Measurements from ENCODE around the gene HELZ2.

HELZ2 gene

DNA sequence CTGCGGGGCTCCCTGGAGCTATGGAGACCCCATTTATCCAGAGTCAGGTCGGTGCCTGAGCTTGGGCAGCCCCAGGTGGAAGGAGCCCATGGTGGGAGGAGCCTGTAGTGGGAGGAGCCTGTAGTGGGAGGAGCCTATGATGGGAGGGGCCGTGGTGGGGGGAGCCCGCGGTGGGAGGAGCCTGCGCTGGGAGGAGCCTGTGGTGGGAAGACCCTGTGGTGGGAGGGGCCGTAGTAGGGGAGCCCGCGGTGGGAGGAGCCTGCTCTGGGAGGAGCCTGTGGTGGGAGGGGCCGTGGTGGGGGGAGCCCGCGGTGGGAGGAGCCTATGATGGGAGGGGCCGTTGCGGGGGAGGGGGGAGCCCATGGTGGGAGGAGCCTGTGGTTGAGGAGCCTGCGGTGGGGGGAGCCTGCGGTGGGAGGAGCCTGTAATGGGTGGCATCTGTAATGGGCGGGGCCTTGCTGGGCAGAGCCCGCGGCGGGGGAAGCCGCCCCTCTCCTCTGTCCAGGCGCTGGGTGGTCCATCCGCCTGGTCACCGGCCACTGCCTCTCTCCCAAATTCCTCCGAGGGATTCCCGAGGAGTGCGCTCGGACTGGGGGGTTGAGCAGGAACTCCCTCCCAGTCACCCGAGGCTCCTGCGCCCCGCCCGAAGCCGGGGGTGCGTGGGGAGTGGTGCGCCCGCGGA, 20.6 kb downstream of the HELZ2 start:
- in situ Hi-C loops (cut with HindIII; ENCODE audit: low sequenced_read_pairs) = no loop called here
- peak; percentile 84 for DNase-seq (ENCODE audit: low read depth, low spot score)
- TF ChIP-seq, protein P1, sequence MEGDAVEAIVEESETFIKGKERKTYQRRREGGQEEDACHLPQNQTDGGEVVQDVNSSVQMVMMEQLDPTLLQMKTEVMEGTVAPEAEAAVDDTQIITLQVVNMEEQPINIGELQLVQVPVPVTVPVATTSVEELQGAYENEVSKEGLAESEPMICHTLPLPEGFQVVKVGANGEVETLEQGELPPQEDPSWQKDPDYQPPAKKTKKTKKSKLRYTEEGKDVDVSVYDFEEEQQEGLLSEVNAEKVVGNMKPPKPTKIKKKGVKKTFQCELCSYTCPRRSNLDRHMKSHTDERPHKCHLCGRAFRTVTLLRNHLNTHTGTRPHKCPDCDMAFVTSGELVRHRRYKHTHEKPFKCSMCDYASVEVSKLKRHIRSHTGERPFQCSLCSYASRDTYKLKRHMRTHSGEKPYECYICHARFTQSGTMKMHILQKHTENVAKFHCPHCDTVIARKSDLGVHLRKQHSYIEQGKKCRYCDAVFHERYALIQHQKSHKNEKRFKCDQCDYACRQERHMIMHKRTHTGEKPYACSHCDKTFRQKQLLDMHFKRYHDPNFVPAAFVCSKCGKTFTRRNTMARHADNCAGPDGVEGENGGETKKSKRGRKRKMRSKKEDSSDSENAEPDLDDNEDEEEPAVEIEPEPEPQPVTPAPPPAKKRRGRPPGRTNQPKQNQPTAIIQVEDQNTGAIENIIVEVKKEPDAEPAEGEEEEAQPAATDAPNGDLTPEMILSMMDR (IDR thresholded peaks at IDR 0.05; ENCODE audit: low read depth, low read length) = no peak
- H3K4me3 ChIP-seq (ENCODE audit: low read depth, low read length) = peak overlapping the region; percentile 47

DNA sequence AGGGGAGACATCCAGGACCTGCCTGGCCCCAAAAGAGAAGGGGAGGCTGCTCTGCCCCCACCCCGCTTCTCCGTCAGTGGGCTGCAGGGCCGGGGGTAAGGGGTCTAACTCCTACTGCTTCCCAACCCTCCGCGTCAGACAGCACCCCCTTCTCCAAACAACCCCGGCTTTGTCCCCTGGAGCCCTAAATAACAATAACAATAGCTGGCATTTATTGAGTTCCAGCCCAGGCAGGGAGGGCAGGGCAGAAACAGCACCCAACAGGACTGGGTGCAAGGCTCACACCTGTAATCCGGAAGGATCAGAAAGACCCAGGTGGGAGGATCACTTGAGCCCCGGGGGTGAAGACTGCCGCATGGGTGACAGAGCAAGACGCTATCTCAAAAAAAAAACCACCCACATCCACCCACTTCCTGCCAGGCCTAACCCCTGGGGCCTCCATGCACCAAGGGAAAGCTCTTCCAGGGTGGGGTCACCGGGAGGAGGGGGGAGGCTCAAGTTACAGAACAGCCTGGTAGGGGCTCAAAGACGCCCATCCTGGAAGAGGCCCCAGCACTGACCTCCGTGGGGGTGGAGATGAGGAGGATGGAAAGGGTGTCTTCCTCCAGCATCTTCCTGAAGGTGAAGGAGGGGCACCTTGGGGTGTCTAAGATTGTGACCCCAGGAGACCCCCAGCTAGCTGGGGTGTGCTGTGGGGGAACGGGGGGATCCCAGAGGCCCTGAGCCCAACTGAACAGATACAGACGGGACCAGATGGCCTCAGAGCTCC, 21.4 kb downstream of the HELZ2 start:
- no peak overlapping the region for H3K4me3 ChIP-seq (ENCODE audit: low read depth, low read length)

DNA sequence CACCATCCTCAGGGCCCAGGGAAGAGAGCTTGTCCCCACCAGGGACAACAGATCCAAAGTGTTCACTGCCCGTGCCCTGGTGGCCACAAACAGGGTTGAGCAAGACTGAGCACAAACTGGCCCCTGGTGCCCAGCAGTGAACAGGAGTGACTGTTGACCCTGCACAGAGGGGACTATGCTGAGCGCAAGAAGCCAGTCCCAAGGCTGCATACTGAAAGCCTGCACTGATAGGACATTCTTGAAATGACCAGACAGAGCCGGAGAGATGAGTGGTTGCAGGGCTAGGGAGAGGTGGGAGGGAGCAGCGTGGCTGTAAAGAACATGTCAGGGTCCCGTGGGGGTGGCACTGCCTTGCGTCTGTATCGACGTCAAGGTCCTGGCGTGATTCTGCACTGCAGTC, 23.0 kb downstream of the HELZ2 start:
- in situ Hi-C loops (cut with HindIII; ENCODE audit: low sequenced_read_pairs) = no loop called here
- DNase-seq (ENCODE audit: low read depth, low spot score) = no peak
- H3K4me3 ChIP-seq (ENCODE audit: low read depth, low read length) = no peak overlapping the region
- TF ChIP-seq, protein P1 (IDR thresholded peaks at IDR 0.05; ENCODE audit: low read depth, low read length) = no peak

More for the DNA sequence above, 21.4 kb downstream of the HELZ2 start:
- in situ Hi-C loops (cut with HindIII; ENCODE audit: low sequenced_read_pairs) = no loop called here
- no peak for DNase-seq (ENCODE audit: low read depth, low spot score)
- TF ChIP-seq, protein P1 (IDR thresholded peaks at IDR 0.05; ENCODE audit: low read depth, low read length) = no peak

DNA sequence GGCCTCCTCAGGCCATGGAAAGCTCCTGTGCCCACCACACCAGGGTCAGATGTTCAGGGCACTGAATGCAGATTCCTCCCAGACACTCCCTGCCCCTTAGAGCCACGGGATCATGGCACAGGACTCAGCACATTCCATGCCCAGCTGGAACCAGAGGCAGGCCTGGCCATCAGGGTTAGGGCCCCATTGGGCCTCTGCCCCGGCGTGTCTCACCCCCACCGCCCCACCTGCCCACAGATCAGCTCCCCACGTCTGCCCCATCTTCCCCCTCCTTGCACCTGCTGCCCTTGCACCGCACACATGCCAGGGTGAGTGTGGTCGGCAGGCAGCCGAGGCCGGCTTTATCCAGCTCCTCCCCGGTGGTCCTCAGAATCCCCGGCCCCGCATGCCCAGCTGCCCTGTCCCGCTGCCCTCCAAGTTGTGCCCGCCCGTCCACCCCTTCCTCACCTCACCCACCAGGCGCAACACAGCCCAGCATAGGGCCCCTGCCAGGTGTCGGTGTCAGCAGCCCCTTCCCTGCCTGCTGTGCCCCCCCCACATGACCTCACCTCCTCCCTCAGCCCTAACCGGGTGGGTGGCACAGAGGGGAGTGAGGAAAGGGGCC, 24.3 kb downstream of the HELZ2 start:
- in situ Hi-C loops (cut with HindIII; ENCODE audit: low sequenced_read_pairs) = no loop called here
- no peak for DNase-seq (ENCODE audit: low read depth, low spot score)
- TF ChIP-seq, protein P1 (IDR thresholded peaks at IDR 0.05; ENCODE audit: low read depth, low read length) = no peak
- H3K4me3 ChIP-seq (ENCODE audit: low read depth, low read length) = no peak overlapping the region

DNA sequence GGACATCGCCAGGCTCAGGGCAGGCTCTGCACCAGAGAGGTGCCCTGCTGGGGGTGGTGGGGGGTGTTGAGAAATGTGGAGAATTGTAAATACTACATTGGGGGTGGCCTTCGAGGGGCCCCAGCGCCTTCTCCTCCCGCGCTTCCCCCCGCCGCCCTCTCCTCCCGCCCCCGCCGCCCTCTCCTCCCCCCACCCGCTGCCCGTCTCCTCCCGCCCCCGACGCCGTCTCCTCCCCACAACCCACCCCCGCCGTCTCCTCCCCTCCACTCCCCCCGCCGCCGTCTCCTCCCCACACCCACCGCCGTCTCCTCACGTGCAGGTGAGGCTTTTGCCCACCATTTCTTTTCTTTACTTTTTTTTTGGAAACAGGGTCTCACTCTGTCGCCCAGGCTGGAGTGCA, 25.0 kb downstream of the HELZ2 start:
- TF ChIP-seq, protein P1 (IDR thresholded peaks at IDR 0.05; ENCODE audit: low read depth, low read length) = no peak
- in situ Hi-C loops (cut with HindIII; ENCODE audit: low sequenced_read_pairs) = no loop called here
- no peak overlapping the region for H3K4me3 ChIP-seq (ENCODE audit: low read depth, low read length)
- no peak for DNase-seq (ENCODE audit: low read depth, low spot score)

DNA sequence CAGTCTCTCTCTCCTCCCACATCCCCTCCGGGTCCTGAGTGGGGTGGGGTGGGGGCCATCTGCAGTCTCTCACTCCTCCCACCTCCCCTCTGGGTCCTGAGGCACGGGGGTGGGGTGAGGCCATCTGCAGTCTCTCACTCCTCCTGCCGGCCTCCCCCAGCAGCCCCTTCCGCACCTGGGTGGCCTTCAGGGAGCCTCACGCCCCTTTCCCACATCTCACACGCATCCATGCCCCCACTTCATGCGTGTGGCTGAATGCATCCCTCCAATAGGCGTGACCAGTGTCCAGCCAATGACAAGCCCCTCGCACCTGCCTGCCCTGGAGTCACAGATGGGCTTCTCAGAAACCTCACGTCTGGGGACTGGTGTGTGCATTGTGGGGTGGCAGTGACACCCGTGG, 25.5 kb downstream of the HELZ2 start:
- TF ChIP-seq, protein P1 (IDR thresholded peaks at IDR 0.05; ENCODE audit: low read depth, low read length) = no peak
- DNase-seq (ENCODE audit: low read depth, low spot score) = no peak
- in situ Hi-C loops (cut with HindIII; ENCODE audit: low sequenced_read_pairs) = no loop called here
- no peak overlapping the region for H3K4me3 ChIP-seq (ENCODE audit: low read depth, low read length)
